ENCODE measurements around the gene FAM219B. TPM values are rescaled to one million over a fixed set of nuclear protein-coding genes. Genes with fewer than 3 reads are reported as not detected.

FAM219B gene
- total RNA-seq, 1 donor from 2014 or later, result 108 TPM

DNA sequence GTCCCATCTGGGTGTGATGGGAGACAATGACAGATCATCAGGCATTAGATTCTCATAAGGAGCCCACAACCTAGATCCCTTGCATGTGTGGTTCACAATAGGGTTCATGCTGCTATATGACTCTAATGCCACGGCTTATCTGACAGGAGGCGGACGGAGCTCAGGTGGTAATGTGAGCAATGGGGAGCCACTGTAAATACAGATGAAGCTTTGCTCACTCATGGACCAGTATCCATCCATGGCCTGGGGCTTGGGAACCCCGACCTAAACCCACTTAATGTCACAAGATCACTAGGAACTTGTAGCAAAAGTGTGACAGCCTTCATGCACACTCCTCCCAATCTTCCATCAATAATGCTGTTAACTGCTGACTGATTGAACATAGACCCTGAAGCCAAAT is 2.0 kb upstream of the FAM219B start:
- Histone ChIP-seq H3K4me3 (no peak overlapping the region), H3K4me1 (peaks cover 41% of the 10 kb centered on the region), H3K27ac (replicated peaks) (no peak overlapping the region), H3K27me3 (ENCODE audit: low read depth) (no peaks in the 10 kb centered on the region), H3K36me3 (peaks cover 42% of the 10 kb centered on the region), H3K9me3 (replicated peaks) (no peaks in the 10 kb centered on the region)
- intact Hi-C loops (cut with micrococcal nuclease), result no loop called here
- no peak for TF ChIP-seq CTCF (IDR thresholded peaks at IDR 0.05; ENCODE audit: borderline replicate concordance)
- DNase-seq, result no peak

- H3K4me3 ChIP-seq, result peak overlapping the region; percentile 93
- H3K27ac ChIP-seq (replicated peaks), result peak overlapping the region; percentile 97
- H3K27me3 ChIP-seq (ENCODE audit: low read depth), result no peaks in the 10 kb centered on the region
- no peak for TF ChIP-seq CTCF (IDR thresholded peaks at IDR 0.05; ENCODE audit: borderline replicate concordance)
- peaks cover 52% of the 10 kb centered on the region for H3K4me1 ChIP-seq
- H3K36me3 ChIP-seq, result peaks cover 42% of the 10 kb centered on the region
- intact Hi-C loops (cut with micrococcal nuclease), result no loop called here
- no peaks in the 10 kb centered on the region for H3K9me3 ChIP-seq (replicated peaks)
- DNase-seq, result peak; percentile 43
Measured at GRCh38 chr15:74907163-74907870, 666 bp upstream of the FAM219B start.

- Histone ChIP-seq H3K4me1 (peaks cover 64% of the 10 kb centered on the region), H3K27ac (replicated peaks) (peak overlapping the region; percentile 97), H3K27me3 (ENCODE audit: low read depth) (no peaks in the 10 kb centered on the region), H3K9me3 (replicated peaks) (no peaks in the 10 kb centered on the region), H3K36me3 (peaks cover 39% of the 10 kb centered on the region), H3K4me3 (peak overlapping the region; percentile 93)
- intact Hi-C loops (cut with micrococcal nuclease), result no loop called here
- TF ChIP-seq CTCF (IDR thresholded peaks at IDR 0.05; ENCODE audit: borderline replicate concordance), result no peak
- DNase-seq, result no peak
Measured at GRCh38 chr15:74906067-74906449, 593 bp downstream of the FAM219B start.

DNA sequence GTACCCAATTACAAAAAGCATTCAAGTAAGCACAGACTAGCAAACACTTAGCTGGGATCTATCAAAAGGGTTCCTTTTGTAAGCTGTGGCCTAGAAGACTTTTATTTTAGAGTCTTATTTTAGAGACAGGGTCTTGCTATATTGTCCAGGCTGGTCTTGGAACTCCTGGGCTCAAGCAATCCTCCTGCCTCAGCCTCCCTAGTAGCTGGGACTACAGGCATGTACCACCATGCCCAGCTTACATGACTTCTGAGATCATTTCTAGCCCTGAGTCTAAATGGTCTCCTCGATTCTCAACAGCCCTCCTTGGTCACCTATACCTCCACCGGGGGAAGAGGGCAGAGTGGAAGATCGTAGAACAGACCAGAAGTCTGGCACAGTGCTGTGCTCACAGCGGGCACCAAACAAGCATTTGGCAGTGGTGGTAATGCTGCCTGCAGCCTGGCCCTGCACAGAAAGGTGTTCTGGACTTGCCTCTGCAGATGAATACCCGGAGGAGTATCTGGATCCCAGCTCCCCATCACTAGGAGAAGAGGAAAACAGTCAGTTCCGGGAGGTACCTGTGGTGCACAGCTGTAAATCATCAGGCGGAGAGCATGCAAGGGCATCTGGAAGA is 2.4 kb downstream of the FAM219B start:
- intact Hi-C loops (cut with micrococcal nuclease), result no loop called here
- peak overlapping the region; percentile 97 for H3K27ac ChIP-seq (replicated peaks)
- no peaks in the 10 kb centered on the region for H3K27me3 ChIP-seq (ENCODE audit: low read depth)
- H3K4me1 ChIP-seq, result peaks cover 65% of the 10 kb centered on the region
- peaks cover 54% of the 10 kb centered on the region for H3K36me3 ChIP-seq
- no peak for TF ChIP-seq CTCF (IDR thresholded peaks at IDR 0.05; ENCODE audit: borderline replicate concordance)
- H3K4me3 ChIP-seq, result peak overlapping the region; percentile 93
- DNase-seq, result no peak
- H3K9me3 ChIP-seq (replicated peaks), result no peaks in the 10 kb centered on the region

- DNase-seq, result no peak
- Histone ChIP-seq H3K27me3 (ENCODE audit: low read depth) (no peaks in the 10 kb centered on the region), H3K4me1 (peaks cover 65% of the 10 kb centered on the region), H3K9me3 (replicated peaks) (no peaks in the 10 kb centered on the region), H3K4me3 (no peak overlapping the region), H3K36me3 (peaks cover 60% of the 10 kb centered on the region), H3K27ac (replicated peaks) (no peak overlapping the region)
- no peak for TF ChIP-seq CTCF (IDR thresholded peaks at IDR 0.05; ENCODE audit: borderline replicate concordance)
- intact Hi-C loops (cut with micrococcal nuclease), result no loop called here
Measured at GRCh38 chr15:74903676-74904075, 3.0 kb downstream of the FAM219B start.
